HG02938 (cell line): ENCODE measurements around the gene ZNF346.
A peak's percentile ranks its signal among the peaks of the same experiment; 100 is the strongest.
"Not testable (repeated sequence)": the region's sequence is repeated elsewhere in the genome, so short reads cannot be mapped to it uniquely, and the experiment has no call there.

Source experiments
- ATAC-seq: cut with Tn5 transposase; IDR thresholded peaks from one replicate; pipeline ENCODE4 v1.9.1; 2021; ENCODE audit warnings: mild to moderate bottlenecking, moderate library complexity; ENCODE audit not compliant: unreplicated experiment

The ZNF346 gene, protein sequence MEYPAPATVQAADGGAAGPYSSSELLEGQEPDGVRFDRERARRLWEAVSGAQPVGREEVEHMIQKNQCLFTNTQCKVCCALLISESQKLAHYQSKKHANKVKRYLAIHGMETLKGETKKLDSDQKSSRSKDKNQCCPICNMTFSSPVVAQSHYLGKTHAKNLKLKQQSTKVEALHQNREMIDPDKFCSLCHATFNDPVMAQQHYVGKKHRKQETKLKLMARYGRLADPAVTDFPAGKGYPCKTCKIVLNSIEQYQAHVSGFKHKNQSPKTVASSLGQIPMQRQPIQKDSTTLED

DNA sequence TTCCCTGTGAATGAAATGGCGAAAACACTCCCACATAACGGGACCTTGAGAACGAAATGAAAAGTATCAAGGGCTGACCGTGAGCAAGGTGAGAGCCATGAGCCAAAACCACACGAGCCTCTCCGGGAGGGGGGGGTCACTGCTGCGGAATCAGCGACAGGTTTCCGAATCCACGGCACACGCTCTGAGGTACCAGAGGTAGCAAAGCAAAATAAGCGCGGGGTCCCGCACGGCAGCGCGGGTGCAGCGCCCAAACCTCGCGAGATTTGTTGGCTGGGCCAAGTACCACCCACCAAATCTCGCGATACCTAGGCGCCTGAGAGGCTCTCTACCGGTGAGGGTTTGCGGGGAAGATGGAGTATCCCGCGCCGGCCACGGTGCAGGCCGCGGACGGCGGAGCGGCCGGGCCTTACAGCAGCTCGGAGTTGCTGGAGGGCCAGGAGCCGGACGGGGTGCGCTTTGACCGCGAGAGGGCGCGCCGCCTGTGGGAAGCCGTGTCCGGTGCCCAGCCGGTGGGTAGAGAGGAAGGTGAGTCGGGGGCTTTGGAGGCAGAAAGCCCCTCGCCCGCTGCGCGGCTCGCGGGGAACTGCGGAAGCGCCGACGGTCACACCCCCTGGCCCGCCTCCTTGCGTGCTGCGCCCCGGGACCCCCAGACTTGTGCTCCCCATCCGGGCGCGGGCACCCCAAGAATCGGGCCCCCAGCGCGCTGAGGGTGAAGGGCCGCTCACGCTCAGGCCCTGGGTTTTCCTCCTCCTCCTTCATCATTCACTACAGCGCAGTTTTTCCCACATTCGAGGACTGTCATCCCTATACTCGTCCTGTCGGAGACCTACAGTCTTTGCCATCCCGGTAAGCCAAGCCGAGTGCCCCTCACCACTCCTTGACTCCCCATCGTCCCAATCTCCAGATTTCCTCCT is at the start of gene ZNF346:
TSS of gene ZNF346 (plus strand) at position 311 of the 917 bp plus-strand sequence. CDS start at position 354, 43 bp downstream.
- ATAC-seq: peak; percentile 82

DNA sequence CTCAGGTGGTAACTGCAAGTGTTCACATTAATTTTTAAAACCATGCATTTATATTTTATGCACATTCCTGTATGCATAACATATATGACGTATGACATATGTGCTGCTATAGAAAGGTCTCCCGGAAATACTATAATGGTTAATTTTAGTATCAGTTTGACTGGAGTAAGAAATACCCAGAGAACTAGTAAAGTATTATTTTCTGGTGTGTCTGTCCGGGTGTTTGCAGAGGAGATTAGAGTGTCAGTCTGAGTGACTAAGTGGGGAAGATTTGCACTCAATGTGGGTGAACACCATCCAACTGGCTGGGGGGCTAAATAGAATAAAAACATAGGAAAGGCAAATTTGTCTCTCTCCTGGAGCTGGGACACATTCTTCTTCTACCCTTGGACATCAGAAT is 42.8 kb upstream of the ZNF346 start:
- ATAC-seq: no peak

DNA sequence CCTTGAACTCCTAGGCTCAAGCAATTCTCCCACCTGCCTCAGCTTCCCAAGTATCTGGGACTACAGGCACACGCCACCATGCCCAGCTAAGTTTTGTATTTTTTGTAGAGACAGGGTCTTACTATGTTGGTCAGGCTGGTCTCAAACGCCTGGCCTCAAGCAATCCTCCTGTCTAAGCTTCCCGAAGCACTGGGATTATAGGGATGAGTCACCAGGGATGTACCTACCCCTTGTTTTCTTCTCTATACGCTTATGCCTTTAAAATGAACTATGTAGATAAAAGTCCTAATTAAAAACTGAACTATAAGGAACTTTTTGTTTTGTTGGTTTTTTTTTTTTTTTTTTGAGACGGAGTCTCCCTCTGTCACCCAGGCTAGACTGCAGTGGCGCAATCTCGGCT is 41.7 kb upstream of the ZNF346 start:
- ATAC-seq: no peak

DNA sequence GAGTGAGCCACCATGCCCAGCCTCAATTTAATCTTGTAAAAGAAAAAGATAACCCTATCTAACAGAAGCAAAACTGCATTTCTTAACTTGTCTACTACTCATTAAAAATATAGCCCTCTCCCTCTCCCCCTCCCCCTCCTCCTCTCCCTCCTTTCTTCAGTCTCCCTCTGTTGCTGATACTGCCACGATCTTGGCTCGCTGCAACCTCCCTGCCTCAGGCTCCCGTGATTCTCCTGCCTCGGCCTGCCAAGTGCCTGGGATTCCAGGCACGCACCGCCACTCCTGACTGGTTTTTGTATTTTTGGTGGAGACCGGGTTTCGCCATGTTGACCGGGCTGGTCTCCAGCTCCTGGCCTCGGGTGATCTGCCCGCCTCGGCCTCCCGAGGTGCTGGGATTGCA is 39.4 kb upstream of the ZNF346 start:
- not testable (repeated sequence) for ATAC-seq

DNA sequence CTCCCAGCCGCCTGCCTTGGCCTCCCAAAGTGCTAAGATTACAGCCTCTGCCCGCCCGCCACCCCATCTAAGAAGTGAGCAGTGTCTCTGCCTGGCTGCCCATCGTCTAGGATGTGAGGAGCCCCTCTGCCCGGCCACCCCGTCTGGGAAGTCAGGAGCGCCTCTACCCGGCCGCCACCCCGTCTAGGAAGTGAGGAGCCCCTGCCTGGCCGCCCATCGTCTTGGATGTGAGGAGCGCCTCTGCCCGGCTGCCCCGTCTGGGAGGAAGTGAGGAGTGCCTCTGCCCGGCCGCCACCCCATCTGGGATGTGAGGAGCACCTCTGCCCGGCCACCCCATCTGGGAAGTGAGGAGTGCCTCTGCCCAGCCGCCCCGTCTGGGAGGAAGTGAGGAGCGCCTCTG is 38.9 kb upstream of the ZNF346 start:
- not testable (repeated sequence) for ATAC-seq

DNA sequence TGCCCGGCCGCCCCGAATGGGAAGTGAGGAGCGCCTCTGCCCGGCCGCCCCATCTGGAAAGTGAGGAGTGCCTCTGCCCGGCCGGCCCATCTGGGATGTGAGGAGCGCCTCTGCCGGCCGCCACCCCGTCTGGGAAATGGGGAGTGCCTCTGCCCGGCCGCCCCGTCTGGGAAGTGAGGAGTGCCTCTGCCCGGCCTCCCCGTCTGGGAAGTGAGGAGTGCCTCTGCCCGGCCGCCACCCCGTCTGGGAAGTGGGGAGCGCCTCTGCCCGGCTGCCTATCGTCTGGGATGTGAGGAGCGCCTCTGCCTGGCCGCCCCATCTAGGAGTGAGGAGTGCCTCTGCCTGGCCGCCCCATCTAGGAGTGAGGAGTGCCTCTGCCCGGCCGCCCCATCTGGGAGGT is 38.3 kb upstream of the ZNF346 start:
- ATAC-seq: not testable (repeated sequence)

DNA sequence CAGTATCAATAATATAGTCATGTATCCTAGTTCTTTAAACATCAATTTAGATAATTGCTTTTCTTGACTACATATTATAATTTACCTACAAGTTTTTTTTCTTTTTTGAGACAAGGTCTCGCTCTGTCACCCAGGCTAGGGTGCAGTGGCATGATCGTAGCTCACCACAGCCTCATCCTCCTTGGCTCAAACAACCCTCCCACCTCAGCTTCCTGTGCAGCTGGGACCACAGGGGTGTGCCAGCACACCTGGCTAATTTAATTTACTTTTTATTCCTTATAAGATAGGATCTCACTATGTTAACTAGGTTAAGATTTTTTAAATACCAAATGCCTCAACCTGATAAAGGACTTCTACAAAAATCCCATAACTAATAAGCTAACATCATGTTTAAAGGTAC is 37.0 kb upstream of the ZNF346 start:
- ATAC-seq: no peak

DNA sequence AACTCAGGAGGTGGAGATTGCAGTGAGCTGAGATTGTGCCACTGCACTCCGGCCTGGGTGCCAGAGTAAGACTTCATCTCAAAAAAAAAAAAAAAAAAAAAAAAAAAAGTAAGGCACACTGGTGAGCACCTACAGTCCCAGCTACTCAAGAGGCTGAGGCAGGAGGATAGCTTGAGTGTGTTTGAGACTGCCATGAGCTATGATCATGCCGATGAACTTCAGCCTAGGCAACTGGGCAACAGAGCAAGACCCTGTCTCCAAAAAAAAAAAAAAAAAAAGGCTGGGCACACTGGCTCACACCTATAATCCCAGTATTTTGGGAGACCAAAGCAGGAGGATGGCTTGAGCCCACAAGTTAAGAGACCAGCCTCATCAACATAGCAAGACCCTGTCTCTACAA is 36.2 kb upstream of the ZNF346 start:
- no peak for ATAC-seq

DNA sequence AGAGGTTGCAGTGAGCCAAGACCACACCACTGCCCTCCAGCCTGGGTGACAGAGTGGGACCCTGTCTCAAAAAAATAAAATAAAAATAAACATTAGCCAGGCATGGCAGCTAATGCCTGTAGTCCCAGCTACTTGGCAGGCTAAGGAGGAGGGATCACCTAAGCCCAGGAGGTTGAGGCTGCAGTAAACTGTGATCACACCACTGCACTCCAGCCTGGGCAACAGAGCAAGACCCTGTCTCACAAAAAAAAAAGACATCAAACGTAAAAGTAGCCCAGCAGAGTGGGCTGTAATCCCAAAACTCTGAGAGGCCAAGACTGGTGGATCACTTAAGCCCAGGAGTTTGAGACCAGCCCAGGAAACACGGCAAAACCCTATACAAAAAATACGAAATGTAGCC is 34.9 kb upstream of the ZNF346 start:
- ATAC-seq: no peak

DNA sequence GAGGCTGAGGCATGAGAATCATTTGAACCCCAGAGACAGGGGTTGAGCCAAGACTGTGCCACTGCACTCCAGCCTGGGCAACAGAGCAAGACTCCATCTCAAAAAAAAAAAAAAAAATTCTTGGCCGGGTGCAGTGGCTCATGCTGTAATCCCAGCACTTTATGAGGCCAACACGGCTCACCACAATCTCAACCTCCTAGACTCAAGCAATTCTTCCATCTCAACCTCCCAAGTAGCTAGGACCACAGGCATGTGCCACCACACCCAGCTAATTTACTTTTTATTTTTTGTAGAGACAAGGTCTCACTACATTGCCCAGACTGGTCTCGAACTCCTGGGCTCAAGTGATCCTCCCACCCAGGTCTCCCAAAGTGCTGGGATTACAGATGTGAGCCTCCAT is 29.4 kb upstream of the ZNF346 start:
- not testable (repeated sequence) for ATAC-seq

DNA sequence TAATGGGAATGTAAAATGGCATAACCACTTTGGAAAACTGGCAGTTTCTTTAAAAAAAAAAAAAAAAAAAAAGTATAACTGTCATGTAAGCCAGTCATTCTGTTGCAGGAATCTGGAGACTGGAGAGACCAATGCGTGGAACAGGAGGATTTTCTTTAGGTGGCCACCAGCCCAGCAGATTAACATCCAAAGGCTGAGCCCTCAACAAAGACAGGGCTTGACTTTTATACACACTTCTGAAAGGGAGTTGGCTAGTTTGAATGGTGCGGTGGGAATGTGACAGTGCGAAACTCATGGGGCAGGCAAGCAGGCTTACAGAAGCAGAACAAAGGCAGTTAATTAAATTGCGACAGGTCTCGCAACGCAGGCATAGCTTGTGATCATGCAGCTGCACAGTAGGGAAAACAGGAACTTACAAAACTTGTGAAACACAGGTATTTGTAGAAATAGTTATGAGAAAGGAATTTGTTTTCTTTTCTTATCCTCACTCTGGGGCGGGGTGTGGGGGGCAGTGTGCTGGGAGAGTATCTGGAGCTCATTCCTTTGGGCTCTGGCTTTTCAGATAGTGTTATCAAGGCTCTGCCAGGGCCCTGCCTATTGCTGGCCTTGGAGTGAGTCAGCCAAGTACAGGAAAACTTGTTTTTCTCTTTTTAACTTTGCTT is 27.9 kb upstream of the ZNF346 start:
- ATAC-seq: no peak

DNA sequence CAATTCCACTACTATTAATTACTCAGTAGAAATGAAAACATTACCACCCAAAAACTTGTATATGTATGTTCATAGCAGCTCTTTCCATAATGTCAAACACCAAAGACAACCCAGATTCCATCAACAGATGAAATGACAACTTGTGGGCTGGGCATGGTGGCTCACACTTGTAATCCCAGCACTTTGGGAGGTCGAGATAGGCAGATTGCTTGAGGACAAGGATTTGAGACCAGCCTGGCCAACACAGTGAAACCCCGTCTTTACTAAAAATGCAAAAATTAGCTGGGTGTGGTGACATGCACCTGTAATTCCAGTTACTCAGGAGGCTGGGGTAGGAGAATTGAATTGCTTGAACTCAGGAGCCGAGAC is 27.4 kb upstream of the ZNF346 start:
- no peak for ATAC-seq

DNA sequence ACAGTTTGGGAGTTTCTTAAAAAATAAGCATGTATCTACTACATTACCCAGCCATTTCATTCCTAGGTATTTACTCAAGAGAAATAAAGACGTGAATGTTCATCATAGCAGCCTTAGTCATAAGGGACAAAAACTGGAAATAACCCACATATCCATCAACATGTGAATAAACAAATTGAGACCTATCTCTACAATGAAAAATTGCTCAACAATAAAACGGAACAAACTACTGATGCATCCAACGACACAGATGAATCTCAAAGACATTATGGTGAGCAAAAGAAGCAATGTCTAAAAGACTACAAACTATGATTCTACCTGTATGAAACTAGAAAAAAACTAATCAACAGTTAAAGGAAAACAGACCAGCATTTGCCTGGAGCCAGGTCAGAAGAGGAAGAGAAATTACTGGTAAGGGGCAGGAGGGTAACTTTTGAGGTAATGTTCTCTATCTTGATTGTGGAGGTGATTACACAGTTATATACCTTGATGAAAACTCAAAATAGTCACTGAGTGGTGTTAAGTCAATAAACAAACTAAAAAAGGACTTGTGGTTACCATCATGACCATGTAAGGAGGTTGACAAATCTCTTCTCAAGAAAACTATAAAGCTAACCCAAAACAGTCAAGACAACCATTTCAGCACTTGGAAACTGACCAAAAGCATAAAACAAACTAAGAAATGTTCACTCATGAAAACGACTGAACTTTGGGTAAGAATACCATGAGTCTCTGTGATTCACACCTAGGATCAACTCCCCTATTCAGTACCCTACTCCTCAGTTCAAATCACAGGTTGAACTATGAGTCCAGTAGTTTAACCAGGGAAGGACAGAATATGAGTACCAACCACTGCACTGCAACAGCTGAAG is 26.4 kb upstream of the ZNF346 start:
- no peak for ATAC-seq

DNA sequence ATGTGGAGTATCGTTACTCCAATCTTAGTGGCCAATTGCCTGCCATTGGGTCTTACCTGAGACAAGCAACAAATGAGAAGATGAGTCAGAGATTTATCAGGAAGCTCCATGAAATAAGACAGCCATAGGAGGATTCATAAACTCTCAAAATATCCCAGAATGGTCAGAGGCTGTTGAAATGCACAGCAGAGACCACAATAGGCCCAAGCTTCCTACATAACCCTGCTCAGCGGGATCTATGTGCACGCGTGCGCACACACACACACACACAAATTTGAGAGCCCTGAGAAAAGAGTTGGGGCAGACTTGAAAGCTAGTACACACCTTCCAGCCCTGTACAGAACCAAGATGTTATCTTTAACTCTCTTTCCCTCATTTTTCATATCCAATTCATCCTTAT is 25.7 kb upstream of the ZNF346 start:
- no peak for ATAC-seq

DNA sequence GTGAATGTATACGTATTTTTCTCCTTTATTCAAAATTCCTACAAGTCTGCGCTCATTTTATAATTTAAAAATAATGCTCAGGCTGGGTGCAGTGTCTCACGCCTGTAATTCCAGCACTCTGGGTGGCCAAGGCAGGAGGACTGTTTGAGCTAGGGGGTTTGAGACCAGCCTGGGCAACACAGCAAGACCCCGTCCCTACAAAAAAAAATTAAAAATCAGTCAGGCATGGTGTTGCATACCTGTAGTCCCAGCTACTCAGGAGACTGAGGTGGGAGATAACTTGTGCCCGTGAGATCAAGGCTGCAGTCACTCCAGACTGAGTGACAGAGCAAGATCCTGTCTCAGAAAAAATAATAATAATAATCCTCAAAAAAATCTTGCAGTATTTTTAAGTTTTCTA is 23.7 kb upstream of the ZNF346 start:
- no peak for ATAC-seq

DNA sequence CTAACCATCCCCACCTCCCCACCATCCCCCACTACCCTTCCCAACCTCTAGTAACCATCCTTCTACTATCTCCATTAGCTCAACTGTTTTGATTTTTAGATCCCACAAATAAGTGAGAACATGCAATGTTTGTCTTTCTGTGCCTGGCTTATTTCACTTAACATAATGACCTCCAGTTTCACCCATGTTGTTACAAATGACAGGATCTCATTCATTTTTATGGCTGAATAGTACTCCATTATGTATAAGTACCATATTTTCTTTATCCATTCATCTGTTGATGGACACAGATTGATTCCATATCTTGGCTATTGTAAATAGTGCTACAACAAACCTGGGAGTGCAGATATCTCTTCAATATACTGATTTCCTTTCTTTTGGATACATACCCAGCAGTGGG is 23.0 kb upstream of the ZNF346 start:
- ATAC-seq: not testable (repeated sequence)

DNA sequence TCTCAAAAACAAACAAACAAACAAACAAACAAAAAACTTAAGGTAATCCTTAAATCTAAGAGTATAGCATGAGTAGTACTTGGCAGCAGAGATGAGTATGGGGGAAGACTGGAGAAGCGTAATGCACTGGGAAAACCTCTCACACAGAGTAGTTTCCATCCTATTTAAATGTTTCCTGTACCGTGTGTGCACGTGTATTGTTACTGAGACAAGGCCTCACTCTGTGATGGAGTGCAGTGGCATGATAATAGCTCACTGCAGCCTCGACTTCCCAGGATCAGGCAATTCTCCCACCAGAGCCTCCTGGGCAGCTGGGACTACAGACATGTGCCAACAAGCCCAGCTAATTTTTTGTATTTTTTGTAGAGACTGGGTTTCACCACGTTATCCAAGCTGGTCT is 18.8 kb upstream of the ZNF346 start:
- ATAC-seq: no peak

DNA sequence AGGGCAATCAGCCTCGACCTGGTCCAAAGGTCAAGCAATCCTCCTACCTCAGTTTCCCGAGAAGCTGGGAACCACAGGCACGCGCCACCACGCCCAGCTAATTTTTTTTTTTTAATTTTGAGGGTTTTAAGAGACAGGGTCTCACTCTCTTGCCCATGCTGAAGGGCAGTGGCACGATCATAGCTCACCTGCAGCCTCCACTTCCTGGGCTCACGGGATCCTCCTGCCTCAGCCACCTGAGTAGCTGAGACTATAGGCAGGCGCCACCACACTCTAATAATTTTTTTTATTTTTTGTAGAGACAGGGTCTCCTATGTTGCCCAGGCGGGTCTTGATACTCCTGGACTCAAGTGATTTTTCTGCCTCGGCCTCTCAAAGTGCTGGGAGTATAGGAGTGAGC is 17.5 kb upstream of the ZNF346 start:
- no peak for ATAC-seq

DNA sequence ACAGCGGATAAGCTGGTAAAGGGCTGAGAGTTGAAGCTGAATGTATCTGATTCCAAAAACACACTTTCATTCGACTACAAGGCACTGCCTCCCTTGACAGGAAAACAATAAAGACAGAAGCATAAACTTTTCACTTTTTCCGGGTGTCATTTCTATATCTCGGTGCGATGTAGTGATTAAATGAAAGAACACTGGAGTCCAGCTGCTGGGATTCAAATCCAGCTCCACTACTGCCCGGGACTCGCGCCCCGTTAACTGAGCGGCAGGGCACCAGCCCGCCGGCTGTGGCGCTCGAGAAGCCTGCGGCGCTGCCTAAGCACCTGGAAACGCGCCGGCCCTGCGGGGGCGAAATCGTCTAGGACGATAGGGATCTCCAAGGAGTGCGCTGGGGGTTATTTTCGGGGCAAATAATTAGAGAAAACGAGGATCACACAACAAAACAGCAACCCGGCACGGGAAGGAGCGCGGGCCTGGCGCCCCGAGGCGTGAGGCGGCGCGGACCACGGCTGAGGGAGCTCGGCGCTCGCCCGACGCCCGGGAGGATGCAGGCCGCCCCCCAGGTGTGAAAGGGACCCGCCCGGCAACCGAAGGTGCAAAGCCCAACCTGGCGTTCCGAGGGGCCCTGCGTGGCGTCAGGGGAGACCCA is 16.8 kb upstream of the ZNF346 start:
- ATAC-seq: peak; percentile 35

DNA sequence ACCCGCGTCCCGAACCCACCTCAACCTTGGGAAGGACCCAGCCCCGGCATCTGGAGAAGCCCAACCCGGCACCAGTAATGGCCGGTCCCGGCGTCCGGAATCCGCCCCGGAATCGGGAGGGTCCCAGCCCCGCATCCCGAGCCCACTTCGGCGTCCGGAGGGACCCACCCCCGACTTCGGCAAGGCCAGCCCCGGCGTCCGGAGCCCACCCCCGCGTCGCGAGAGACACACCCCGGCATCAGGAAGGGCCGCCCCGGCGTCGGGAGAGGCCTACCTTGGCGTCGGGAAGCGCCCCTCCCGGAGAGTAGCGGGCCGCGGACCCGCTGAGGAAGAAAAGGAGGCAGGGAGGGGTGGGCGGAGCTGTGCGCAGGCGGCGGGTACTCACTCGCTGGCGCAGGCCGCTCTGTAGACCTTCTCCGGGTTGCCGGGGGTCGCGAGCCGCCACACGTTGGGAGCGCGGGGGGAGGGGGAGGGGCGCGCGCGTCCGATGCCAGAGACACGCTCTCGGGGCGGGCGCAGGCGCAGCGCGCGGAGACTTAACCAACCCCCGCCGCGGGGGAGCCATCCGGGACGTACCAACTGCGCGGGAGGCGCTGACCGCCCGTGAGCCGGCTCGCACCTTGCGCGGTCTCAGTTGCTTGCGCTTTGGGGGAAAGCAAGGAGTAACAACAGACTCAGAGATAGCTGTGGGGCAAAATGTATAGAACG is 16.1 kb upstream of the ZNF346 start, which contains the start of gene UIMC1:
TSS of gene UIMC1 (minus strand) at position 515 of the 708 bp plus-strand sequence. CDS start 24,164 bp downstream, outside the sequence.
- ATAC-seq: peak; percentile 70
